Measurements from ENCODE around the gene LSM12. TPM values are rescaled to one million over a fixed set of nuclear protein-coding genes. Genes with fewer than 3 reads are reported as not detected.

LSM12 gene
- total RNA-seq, 4 donors from 2014 or later = 15.0 to 31.7 (median 19.0) TPM

DNA sequence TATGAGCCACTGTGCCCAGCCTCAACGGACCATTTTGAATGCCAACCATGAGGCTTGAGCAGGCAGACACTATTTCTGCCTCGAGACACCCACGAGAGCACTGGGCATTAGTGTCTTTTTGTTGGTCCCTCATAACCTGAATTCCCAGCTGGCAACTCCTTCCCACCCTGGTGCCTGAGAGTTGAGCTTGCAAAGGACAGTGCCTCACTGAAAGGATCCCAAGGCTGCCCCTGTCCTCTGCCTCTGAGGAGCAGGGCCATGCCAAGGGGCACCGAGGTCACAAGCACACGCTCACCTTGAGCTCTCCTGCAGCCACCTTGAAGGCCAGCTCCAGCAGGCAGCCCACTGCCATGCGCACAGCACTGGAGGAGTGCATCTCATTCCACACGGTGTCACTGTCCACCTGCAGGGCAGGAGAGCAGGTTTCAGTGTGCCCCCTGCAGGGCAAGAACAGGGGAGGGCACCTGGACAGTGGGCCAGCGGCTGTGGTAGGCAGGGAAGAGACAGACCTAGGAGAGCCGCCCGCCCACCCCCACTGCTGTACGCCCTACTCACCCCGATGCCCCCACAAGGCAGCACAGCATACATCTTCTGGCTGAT lies 16.9 kb upstream of the LSM12 start:
- 87 to 90% methylated on average over 9 to 12 of the region's 12 CpGs for WGBS, 2 donors
- no peak for TF ChIP-seq POLR2A (IDR thresholded peaks at IDR 0.05)
- TF ChIP-seq, protein P1, sequence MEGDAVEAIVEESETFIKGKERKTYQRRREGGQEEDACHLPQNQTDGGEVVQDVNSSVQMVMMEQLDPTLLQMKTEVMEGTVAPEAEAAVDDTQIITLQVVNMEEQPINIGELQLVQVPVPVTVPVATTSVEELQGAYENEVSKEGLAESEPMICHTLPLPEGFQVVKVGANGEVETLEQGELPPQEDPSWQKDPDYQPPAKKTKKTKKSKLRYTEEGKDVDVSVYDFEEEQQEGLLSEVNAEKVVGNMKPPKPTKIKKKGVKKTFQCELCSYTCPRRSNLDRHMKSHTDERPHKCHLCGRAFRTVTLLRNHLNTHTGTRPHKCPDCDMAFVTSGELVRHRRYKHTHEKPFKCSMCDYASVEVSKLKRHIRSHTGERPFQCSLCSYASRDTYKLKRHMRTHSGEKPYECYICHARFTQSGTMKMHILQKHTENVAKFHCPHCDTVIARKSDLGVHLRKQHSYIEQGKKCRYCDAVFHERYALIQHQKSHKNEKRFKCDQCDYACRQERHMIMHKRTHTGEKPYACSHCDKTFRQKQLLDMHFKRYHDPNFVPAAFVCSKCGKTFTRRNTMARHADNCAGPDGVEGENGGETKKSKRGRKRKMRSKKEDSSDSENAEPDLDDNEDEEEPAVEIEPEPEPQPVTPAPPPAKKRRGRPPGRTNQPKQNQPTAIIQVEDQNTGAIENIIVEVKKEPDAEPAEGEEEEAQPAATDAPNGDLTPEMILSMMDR (IDR thresholded peaks at IDR 0.05) = no peak
- no peak overlapping the region for H3K4me3 ChIP-seq (ENCODE audit: low read depth, poor library complexity, severe bottlenecking)
- no peak for DNase-seq (ENCODE audit: low spot score in 2 of 2)
- intact Hi-C loops (cut with DNase I; ENCODE audit: low total_unique reads) = no loop called here

DNA sequence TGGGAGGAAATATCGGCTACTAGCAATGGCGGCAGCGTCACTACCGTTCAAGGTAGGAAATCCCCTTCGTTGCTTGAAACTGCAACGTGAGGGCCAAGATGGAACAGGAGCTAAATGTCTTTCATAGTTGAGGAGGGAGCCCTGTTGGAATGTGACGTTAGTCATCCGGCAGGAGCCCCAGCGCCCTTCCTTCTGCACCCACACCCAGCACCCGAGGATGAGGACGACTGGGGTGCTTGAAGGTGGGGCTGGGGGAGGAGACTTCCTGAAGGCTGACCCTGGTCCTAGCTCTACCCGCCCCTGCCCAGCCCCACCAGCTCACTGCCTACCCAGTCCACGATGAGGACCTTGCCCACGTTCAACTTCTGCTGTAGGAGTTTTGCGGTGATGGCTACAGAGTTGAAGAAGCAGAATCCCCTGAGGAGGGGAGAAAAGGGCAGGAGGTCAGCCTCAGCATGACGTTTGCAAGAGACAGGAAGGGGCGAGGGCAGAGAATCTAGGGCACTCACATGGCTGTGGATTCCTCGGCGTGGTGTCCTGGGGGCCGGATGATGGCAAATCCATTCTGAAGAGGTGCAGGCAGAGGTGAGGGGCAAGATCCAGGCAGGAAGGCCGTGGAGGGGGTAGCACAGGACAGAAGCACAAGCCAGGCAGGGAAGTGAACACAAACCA lies 15.9 kb upstream of the LSM12 start:
- H3K4me3 ChIP-seq (ENCODE audit: low read depth, poor library complexity, severe bottlenecking) = no peak overlapping the region
- no peak for TF ChIP-seq POLR2A (IDR thresholded peaks at IDR 0.05)
- TF ChIP-seq, protein P1 (IDR thresholded peaks at IDR 0.05) = no peak
- 78 to 80% methylated on average over 21 of the region's 21 CpGs for WGBS, 2 donors
- DNase-seq (ENCODE audit: low spot score in 2 of 2) = no peak
- intact Hi-C loops (cut with DNase I; ENCODE audit: low total_unique reads) = no loop called here

DNA sequence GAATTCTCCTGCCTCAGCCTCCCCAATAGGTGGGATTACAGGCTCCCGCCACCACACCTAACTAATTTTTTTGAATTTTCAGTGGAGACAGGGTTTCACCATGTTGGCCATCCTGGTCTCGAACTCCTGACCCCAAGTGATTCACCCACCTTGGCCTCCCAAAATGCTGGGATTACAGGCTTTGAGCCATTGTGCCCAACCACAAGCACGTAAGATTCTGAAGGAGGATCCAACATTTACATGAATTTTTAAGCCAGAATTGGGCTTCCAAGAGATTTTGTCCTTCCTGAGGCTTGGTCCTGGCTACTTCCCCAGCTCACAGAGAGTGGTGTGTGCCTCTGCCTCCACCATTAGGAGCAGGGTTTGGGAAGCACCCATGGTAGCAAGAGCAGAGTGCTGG lies 15.2 kb upstream of the LSM12 start:
- WGBS, 2 donors = 86 to 98% methylated on average over 3 of the region's 3 CpGs
- intact Hi-C loops (cut with DNase I; ENCODE audit: low total_unique reads) = no loop called here
- no peak overlapping the region for H3K4me3 ChIP-seq (ENCODE audit: low read depth, poor library complexity, severe bottlenecking)
- DNase-seq (ENCODE audit: low spot score in 2 of 2) = no peak
- TF ChIP-seq, protein P1 (IDR thresholded peaks at IDR 0.05) = no peak
- TF ChIP-seq POLR2A (IDR thresholded peaks at IDR 0.05) = no peak

DNA sequence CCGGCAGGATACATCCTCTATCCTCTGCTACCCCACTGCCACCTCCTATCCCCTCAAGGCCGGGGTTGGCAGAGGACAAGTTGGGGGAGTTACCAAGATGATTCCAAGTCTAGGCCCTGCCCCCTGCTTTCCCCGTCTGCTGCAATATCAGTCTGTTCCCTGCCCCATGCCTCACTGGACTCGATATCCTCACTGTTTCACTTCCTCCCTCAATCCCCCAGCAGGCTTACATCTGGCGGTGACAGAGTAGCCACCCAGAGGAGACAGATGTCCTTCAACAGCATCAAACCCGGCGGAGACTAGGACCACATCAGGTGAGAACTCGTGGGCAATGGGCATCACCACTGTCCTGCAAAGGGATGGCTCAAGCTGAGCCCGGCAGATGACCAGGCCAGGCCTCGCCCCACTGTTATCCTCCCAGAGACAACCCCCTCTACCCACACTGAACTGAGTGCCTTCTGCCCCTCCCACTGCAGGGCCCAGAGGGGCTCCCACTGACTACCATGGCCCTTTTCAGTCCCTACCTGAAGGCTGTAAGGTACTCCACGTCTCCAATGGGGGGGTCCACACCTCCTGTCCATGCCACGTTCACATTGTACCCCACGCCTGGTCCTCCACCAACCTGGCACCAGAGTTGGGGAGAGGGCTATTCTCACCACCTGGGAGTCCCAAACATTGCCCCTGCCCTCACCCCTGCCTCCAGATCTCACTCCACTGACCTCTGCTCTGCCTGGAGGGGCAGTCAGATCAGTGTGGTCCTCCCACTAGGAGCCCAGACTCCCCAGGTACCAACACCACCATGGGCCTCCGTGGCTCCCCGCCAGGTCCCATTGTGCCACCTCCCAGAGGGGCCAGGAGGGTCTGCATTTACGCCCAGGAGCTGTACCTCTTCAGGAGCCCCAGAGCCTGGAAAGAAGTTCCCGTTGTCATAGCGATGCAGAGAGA lies 13.7 kb upstream of the LSM12 start:
- H3K4me3 ChIP-seq (ENCODE audit: low read depth, poor library complexity, severe bottlenecking) = no peak overlapping the region
- 84 to 86% methylated on average over 16 to 18 of the region's 18 CpGs for WGBS, 2 donors
- no peak for DNase-seq (ENCODE audit: low spot score in 2 of 2)
- TF ChIP-seq, protein P1 (IDR thresholded peaks at IDR 0.05) = no peak
- TF ChIP-seq POLR2A (IDR thresholded peaks at IDR 0.05) = no peak
- intact Hi-C loops (cut with DNase I; ENCODE audit: low total_unique reads) = no loop called here

DNA sequence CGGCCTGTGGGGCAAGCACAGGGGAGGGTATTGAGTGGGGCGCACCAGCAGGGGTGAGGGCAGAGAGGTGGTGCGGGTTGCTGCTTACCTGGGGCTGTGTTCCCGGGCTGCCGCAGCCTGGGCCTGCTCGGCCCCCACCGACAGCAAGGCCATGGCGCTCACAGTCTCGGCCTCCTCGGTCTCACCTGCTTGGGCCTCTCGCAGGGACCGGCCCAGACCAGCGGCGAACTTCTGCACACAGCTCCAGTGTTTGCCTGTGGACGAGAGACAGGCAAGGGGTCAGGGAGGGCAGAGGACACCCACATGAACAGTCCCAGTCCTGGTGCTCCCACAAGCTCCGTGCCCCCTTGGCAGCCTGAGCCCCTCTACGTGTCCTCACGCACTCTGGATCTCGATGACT lies 11.9 kb upstream of the LSM12 start:
- WGBS, 2 donors = 90 to 93% methylated on average over 18 to 19 of the region's 19 CpGs
- H3K4me3 ChIP-seq (ENCODE audit: low read depth, poor library complexity, severe bottlenecking) = no peak overlapping the region
- TF ChIP-seq, protein P1 (IDR thresholded peaks at IDR 0.05) = no peak
- no peak for TF ChIP-seq POLR2A (IDR thresholded peaks at IDR 0.05)
- intact Hi-C loops (cut with DNase I; ENCODE audit: low total_unique reads) = no loop called here
- no peak for DNase-seq (ENCODE audit: low spot score in 2 of 2)

Data from lower leg skin (tissue), 4 donors.